GM21723 (cell line): ENCODE results near the gene OTUD3.
"Not testable (repeated sequence)": the region's sequence is repeated elsewhere in the genome, so short reads cannot be mapped to it uniquely, and the experiment has no call there.

ENCODE experiments used
- ATAC-seq: cut with Tn5 transposase; IDR thresholded peaks from one replicate; pipeline ENCODE4 v1.9.1; 2021; ENCODE audit warnings: mild to moderate bottlenecking, moderate library complexity; ENCODE audit not compliant: unreplicated experiment

Gene OTUD3, protein sequence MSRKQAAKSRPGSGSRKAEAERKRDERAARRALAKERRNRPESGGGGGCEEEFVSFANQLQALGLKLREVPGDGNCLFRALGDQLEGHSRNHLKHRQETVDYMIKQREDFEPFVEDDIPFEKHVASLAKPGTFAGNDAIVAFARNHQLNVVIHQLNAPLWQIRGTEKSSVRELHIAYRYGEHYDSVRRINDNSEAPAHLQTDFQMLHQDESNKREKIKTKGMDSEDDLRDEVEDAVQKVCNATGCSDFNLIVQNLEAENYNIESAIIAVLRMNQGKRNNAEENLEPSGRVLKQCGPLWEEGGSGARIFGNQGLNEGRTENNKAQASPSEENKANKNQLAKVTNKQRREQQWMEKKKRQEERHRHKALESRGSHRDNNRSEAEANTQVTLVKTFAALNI

DNA sequence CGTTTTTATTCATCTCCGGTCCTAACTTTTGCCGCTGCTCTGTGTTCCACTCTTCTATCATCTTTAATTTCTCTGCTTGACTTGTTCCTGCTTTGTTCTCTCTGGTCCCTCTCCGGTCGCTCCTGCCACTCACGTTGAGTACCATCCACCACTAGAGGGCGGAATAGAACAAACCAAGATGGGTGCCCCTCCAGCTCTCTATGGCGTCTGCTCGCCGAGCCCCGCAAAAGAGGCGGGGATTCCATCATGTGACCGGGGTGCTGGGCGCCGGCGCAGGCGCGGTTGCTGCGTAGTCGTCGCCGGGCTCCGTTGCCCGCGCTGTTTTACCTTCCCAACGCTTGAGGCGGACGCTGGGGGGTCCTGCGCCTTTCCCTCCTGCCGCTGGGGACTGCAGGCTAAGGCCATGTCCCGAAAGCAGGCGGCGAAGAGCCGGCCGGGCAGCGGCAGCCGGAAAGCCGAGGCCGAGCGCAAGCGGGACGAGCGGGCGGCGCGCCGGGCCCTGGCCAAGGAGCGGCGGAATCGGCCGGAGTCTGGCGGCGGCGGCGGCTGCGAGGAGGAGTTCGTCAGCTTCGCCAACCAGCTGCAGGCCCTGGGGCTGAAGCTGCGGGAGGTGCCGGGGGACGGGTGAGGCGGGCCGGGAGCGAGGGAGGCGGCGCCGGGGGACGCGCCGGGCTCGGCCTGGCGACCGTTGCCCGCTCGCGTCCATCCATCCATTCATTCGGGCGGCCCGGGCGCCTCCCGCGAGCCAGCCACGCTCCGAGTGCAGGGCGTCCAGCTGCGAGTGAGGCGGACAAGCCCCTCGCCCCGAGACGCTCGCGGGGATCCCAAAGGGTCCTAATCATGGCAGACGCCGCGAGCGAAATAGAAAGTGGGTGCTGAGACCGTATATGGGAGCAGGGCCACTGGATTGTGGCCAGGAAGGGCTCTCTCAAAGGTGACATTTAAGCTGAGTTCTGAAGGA, at the start of gene OTUD3:
TSS of gene OTUD3 (plus strand) at position 285 of the 961 bp plus-strand sequence. CDS start at position 404, 119 bp downstream.
- peak; percentile 91 for ATAC-seq

DNA sequence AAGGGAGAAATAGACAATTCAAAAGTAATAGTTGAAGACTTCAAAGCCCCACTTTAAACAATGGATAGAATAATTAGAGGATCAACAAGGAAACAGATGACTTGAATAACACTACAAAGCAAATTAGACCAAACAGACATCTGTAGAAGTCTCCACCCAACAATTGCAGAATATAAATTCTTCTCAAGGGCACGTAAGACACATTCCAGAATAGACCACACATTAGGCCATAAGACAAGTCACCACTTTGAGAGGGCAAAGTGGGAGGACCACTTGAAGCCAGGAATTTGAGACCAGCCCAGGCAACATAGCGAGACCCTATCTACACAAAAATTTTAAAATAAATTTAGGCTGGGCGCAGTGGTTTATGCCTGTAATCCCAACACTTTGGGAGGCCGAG, 46.6 kb upstream of the OTUD3 start:
- ATAC-seq = no peak

DNA sequence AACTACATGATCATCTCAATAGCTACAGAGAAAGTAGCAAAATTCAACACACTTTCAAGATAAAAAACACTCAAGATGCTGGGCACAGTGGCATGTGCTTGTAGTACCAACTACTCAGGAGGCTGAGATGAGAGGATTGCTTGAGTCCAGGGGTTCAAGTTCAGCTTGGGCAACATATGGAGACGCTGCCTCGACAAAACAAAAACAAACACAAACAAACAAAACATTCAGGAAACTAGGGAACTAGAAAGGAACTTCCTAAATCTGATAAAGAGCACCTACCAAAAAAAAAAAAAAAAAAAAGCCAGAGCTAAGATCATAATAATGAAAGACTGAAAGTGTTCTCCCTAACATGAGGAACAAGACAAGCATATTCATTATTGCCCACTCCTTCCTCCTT, 44.3 kb upstream of the OTUD3 start:
- ATAC-seq = no peak

DNA sequence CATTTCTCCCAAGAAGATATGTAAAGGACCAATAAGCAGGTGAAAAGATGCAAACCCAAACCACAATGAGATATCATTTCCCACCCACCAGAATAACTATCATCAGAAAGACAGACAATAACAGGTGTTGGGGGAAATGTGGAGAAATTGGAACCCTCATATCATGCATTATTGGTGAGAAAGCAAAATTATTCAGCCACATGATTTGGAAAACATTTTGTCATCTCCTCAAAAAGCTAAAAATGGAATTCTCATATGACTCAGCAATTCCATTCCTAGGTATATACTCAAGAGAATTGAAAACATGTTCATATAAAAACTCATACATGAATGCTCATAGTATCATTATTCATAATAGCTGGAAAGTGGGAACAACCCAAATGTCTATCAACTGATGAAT, 42.0 kb upstream of the OTUD3 start:
- no peak for ATAC-seq

DNA sequence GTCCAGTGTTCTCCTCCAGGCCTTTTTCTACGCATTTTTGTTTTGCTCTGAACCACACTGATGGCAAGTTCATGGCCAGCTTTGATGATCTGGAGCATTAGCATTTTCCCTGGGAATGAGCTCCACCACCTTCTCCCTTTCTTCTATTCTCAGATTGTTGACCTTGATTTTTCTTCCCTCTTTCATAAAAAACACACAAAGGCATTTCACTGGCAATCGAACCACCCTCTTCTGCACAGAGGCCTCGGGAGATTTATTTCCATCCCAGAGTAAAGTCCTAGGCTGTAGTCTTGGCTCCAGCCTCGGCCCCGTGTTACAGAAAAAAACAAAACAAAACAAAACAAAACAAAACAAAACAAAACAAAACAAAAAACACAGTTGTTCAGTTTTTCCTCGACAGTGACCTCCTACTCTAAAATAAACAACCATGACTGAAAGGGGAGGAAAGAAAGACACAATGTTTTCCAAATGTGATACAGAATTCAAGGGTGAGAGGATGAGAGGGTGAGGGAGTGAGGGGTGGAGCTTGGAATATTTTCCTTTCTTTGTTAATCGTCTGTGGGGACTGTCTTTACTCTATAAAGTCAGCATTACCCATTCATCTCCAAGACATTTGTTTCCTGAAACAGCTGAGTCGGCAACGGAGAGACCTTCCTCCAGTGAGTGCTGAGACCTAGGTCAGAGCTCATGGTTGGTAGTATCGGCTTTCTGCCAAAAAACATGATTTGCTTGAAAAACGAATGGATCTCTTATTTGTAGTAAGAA, 37.3 kb upstream of the OTUD3 start:
- no peak for ATAC-seq

DNA sequence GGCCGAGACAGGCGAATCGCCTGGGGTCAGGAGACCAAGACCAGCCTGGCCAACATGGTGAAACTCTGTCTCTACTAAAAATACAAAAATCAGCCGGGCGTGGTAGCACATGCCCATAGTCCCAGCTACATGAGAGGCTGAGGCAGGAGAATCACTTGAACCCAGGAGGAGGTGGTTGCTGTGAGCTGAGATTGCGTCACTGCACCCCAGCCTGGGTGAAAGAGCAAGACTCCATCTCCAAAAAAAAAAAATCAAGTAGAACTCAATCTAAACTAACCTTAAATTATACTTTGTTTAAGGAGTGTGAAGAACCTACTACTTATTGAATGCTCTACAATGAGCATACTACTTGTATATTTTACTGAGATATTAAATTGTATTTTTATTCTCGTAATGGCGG, 36.6 kb upstream of the OTUD3 start:
- no peak for ATAC-seq

DNA sequence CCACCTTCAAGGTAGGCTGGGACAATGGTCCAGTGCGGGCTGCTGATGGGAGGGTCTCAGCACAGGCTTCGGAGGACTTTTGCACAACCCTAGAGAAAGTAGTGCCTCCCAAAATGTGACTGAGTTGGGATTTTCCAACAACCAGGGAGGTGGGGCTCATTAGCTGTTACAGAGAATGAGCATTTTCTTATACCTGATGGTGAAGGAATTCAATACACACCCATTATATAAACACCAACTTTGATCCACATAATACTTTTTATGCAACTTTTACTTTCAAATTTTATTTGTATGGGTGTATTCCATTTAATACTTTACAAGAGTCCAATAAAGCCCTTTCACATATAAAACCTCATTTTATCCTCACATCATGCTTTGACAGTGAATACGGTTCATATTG, 35.9 kb upstream of the OTUD3 start:
- no peak for ATAC-seq

DNA sequence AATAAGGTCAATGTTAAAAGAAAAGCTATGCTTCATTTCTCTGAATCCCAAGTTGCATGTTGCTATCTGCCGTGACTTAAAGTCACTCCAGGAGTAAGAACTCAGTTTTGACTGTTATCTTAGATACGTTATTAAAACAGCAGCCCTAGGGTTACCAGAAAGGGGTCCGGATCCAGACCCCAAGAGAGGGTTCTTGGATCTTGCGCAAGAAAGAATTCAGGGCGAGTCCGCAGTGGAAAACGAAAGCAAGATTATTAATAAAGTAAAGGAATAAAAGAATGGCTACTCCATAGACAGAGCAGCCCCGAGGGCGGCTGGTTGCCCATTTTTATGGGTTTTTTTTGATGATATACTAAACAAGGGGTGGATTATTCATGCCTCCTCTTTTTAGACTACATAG, 34.9 kb upstream of the OTUD3 start:
- ATAC-seq = not testable (repeated sequence)

DNA sequence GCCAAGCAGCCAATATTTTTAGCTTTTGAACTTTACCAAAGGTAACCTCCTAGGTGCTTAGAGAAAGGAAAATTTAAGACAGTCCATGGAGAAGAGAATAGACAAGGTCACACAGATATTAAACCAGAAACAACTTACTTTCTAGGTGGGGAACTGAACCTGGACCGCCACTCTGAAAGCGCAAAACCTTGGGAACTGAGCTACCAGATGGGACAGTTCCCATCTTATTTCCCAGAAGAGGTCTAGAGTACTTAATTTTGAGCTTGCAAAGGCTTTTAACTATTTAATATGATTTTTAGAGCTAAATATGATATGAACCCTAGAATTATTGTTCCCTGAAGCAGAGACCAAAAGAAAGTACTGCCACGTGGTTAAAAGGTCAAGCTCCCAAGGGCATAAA, 32.9 kb upstream of the OTUD3 start:
- ATAC-seq = not testable (repeated sequence)

DNA sequence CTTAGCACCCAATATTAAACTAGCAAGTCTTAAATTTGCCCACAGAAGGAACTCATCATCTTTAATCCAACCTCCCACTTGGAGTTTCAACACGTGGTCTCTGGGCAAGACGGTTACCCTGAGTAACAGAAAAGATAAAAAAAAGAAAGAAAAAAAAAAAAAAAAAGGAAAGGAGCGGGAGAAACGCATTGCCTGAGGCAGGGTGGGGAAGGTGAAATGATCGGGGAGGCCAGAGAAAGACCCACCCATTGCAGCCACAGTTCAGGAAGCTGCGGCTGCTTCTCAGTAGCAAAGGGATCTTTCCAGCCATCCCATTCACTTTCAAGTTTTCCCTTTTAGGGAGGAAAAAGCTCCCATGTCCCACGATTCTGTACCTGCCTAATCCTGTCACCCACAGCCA, 32.0 kb upstream of the OTUD3 start:
- ATAC-seq = no peak

DNA sequence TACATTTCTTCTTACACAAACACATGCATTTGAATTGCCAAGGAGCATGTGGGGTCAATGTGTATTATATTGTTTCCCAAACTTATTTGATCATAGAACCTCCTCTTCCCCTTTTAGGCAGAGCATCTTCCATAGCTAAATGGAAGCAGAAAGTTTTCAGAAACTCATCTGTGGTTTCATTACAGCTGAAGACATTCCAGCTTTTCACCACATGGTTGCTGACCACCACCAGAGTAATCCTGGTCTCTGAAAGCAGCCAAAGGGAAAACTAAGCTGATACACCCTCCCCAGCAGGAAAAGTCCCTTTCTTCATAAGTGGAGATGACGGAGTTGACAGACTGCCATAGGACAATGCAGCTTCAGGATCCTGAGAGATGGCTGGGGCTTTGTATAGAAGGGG, 30.2 kb upstream of the OTUD3 start:
- ATAC-seq = no peak

DNA sequence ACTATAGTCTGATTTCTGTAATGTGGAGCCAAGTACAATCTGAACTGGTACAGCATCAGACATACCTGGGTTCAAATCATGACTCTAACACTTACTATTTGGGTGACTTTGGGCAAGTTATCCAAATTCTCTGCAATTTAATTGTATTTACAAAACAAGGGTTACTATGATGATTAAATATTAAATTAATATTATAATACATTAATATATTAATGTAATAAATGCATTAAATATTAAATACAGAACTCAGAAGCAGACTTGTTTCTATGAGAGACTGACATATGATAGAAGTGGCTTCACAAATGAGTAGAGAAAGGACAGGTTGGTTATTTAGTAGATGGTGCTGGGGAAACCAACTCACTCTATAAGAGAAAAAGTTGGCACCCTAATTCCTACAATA, 27.3 kb upstream of the OTUD3 start:
- ATAC-seq = no peak

DNA sequence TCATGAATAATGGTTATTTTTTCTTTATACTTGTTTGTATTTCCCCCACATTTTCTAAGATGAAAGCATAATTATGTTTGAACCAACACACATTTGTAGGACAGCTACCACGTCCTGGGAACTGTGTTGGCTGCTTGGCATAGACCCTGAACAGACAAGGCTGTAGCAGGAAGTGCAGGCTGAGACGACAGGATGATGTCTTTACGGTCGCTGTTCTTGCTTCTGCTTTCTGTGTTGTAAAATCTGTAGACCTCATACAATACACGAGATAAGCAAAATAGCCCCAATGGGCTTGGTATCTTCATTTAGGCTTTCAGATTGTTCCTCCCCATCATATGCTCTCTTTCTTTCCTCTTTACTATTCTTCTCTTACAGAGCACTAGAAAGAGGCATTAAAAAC, 23.3 kb upstream of the OTUD3 start:
- no peak for ATAC-seq

DNA sequence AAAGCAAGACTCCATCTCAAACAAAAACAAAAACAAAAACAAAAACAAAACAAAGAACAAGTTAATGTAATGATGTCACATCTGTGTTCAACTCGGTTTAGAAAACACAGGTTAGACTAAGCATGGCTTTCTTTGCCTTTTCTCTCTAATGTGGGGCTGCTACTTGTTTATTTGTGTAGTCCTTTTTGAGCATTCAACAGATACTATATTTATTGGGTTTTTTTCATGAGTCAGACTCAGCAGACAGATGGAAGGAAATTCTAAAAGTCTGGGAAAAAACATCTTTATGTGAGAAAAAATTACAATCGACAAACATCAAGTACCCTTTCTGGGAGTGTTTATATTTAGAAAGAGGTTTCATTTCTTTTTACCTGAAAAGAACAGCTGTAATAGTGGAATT, 22.3 kb upstream of the OTUD3 start:
- no peak for ATAC-seq

DNA sequence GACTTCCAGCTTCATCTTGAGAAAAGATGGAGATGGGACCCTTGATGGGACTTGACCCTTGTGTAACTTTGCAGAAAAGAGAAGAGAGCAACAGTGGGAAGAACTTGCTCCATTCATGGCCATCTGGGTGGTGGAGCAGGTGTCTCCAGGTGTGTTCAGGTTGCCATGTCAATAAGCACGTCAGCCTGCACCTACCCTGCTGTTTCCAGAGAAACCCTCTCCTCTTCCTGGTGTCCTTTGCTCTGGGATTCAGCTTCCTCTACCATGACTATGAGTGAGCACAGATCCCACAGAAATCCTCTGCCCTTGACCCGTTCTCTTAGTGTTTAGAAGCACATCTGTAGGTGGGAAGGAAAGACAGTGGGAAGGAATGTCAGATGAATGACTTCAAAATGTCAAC, 21.8 kb upstream of the OTUD3 start:
- ATAC-seq = no peak

DNA sequence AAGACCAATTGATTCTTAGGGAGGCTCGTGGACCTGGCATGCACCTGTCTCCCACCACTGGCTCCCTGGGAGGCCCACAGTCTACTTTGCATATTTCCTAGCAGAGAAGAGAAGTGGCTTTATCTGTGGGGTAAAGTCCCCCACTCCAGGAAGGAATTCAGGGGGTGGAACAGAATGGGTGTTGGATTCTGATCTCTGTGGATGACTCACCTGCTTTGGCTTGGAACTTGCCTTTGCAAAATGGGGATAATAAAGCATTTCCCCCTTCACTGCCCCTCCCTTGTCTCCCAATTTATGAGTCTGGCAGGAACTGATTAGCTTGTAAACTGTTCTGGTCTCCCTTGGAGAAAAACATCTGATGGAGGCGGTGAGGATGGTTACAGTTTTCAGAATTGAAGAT, 21.2 kb upstream of the OTUD3 start:
- ATAC-seq = no peak

DNA sequence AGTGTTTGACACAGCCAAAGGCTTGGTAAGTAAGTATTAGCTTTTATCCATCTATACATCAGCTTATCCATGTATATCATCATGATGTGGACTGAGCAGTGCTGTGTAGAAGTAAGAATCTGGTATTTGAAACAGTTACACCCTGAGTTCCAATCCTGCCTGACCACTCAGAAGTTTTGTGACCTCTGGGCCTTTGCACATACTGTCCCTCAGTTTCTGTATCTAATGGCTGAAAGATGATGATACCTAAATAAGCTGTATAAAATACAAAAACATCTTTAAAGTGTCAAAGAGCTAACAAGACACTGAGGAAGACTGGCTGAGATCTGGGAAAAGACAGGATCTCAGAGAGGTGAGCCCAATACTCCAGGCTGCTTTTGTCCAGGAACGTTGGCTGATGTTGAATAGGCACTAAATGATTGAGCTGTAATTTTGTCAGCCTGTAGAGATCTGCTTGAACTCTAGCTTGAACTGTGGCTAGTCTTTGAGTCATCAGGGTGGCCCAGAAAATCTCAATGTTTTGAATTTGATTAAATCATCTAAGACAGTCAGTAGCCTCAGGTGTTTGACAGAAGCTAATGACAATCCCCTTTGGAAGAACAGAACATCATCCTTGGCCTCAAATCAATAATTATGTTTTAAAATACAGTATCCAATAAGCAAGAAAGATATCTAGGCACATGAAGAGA, 20.2 kb upstream of the OTUD3 start:
- no peak for ATAC-seq

DNA sequence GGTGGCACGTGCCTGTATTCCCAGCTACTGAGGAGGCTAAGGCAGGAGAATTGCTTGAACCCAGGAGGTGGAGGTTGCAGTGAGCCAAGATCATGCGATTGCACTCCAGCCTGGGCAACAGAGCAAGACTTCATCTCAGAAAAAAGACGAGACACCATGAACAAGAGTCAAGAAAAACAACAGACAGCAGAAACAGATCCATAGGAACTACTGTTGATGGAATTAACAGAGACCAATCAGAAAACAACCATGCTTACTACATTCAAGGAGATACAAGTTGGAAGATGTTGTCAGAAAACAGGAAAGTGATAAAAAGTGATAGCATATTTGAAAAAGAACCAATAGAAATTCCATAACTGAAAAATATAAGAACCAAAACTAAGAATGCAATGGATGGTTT, 19.3 kb upstream of the OTUD3 start:
- ATAC-seq = no peak

DNA sequence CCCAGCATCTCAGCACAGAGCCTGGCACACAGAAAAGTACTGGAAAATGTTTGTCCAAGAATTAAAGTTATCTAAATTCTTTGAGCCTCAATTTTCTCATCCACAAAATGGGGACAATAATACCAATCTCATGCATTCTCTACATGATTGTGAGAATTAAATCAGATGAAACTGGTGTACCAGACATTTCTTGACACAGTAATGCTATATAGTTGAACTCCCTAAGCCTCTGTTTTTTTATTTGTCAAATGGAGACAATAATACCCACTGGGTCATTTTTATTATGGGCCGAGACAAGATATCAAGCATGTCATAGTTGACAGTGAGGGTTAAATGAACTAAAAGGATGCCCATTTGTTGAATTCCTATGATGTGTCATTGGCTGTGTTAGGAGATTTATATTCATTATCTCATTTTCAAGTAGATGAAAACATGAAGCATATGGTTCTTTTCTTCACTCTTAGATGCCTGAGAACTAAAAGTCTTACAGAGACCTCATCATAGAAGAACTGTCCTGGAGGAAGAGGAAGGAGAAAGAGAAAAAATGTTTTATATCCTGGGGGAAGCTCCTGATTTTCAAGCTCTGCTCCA, 17.5 kb upstream of the OTUD3 start:
- ATAC-seq = no peak

DNA sequence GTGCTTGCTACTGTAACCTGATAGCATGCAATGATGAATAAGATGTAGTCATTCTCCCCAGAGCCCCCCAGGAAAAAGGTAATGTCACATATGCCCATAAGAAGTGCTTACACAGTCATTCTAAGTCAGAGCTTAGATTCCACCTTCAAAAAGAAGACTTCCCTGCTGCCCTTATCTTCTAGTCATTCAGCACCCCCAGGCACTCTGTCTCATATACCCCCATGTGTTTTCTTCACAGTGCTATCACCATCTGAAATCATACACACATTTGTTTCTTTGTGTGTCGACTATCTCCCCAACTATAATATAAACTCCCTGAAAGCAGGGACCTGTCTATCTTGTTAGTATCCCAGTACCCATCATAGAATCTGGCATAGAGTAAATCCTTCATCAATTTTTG, 16.2 kb upstream of the OTUD3 start:
- no peak for ATAC-seq
